Mucosa of descending colon (tissue), 3 donors: Measurements from ENCODE around the gene PDCD2L. TPM values are rescaled to one million over a fixed set of nuclear protein-coding genes. Genes with fewer than 3 reads are reported as not detected.

ENCODE experiments used
- ATAC-seq: fragments of 200-7000 bp; cut with Tn5 transposase; one replicate; pipeline ENCODE4 v1.9.1; 2020; ENCODE audit warnings: mild to moderate bottlenecking, moderate library complexity
- DNase-seq, 3 donors: peaks; one replicate each; pipeline ENCODE4 v3.0.0-alpha.2; 2020
- H3K36me3 ChIP-seq: fragments of 200-600 bp; one replicate; pipeline ENCODE4 v1.8.0; 2021; ENCODE audit warnings: low read depth, mild to moderate bottlenecking
- H3K4me1 ChIP-seq: fragments of 200-600 bp; one replicate; pipeline ENCODE4 v1.8.0; 2021; ENCODE audit warnings: low read depth, mild to moderate bottlenecking
- H3K4me3 ChIP-seq: fragments of 200-600 bp; one replicate; pipeline ENCODE4 v1.8.0; 2021; ENCODE audit warnings: mild to moderate bottlenecking
- H3K9me3 ChIP-seq: fragments of 200-600 bp; one replicate; pipeline ENCODE4 v1.8.0; 2021; ENCODE audit warnings: mild to moderate bottlenecking
- intact Hi-C, 2 donors: fragments of 100-400 bp; cut with DNase I in 1 of 2; cut with micrococcal nuclease in 1 of 2; formaldehyde crosslinking; loops; one replicate each; pipeline versions ENCODE4 v1.11.0 to v1.11.1; 2022; cut with DNase I, micrococcal nuclease
- total RNA-seq, 3 donors: library from RNA; stranded (reverse); fragmentation: NEBNext Ultra II Directional in 2 of 3; extraction: Animal tissue kit (Norgen Biotek cat#: 25700) in 2 of 3; gene quantifications; one replicate each; pipeline versions ENCODE4 v1.2.1 to v1.2.4, GENCODE V29; 2021 to 2023
- TF ChIP-seq, protein P1 (sequence below): fragments of 200-600 bp; IDR thresholded peaks from one replicate; pipeline ENCODE4 v1.8.0; 2022; ENCODE audit warnings: antibody characterized with exemption, mild to moderate bottlenecking
- donor health status: DM: no; HTN: no; CAD: no; lungs with moderate emphysema.
- donor health status: DM: no; HTN: no; CAD: no.
- donor health status: DM: no; HTN: yes; CAD: no.

PDCD2L gene
- total RNA-seq, 3 donors from 2014 or later = 6.4 to 10.5 (median 8.1) TPM

DNA sequence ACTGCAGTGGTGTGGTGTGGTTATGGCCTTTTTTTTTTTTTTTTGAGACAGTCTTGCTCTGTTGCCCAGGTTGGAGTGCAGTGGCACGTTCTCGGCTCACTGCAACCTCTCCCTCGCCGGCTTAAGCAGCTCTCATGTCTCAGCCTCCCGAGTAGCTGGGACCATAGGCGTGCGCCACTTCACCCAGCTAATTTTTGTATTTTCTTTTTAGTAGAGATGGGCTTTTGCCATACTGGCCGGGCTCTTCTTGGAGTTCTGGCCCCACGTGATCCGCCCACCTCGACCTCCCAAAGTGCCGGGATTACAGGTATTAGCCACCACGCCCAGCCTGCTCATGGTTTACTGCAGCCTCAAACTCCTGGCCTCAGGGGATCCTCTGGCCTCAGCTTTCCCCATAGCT is 7.0 kb downstream of the PDCD2L start:
- H3K9me3 ChIP-seq = no peaks in the 10 kb centered on the region
- H3K36me3 ChIP-seq = no peaks in the 10 kb centered on the region
- intact Hi-C loops = no loop called here
- DNase-seq (no peak), ATAC-seq (no peak)
- TF ChIP-seq, protein P1, sequence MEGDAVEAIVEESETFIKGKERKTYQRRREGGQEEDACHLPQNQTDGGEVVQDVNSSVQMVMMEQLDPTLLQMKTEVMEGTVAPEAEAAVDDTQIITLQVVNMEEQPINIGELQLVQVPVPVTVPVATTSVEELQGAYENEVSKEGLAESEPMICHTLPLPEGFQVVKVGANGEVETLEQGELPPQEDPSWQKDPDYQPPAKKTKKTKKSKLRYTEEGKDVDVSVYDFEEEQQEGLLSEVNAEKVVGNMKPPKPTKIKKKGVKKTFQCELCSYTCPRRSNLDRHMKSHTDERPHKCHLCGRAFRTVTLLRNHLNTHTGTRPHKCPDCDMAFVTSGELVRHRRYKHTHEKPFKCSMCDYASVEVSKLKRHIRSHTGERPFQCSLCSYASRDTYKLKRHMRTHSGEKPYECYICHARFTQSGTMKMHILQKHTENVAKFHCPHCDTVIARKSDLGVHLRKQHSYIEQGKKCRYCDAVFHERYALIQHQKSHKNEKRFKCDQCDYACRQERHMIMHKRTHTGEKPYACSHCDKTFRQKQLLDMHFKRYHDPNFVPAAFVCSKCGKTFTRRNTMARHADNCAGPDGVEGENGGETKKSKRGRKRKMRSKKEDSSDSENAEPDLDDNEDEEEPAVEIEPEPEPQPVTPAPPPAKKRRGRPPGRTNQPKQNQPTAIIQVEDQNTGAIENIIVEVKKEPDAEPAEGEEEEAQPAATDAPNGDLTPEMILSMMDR = no peak
- no peak overlapping the region for H3K4me3 ChIP-seq
- no peaks in the 10 kb centered on the region for H3K4me1 ChIP-seq

DNA sequence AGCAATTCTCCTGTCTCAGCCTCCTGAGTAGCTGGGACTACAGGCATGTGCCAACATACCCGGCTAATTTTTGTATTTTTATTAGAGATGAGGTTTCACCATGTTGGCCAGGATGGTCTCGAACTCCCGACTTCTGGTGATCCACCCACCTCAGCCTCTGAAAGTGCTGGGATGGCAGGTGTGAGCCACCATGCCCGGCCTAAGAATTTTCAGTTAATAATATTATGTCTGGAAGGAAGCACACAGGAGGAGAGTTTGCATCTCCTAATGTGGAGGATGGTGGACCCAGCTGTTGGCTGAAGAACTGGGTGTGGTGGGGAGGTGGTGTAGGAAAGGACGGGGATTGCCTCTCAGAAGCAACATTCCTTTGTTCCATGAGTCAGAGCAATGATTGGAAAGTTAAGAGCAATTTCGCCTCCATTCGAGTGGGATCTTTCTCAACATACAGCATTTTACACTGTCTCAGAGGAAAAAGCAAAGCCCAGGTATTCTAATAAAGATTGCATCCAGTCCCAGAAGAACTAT is 11.9 kb downstream of the PDCD2L start:
- intact Hi-C loops = no loop called here
- Histone ChIP-seq H3K4me3 (no peak overlapping the region), H3K4me1 (no peaks in the 10 kb centered on the region), H3K9me3 (no peaks in the 10 kb centered on the region), H3K36me3 (no peaks in the 10 kb centered on the region)
- DNase-seq (no peak), ATAC-seq (no peak)
- TF ChIP-seq, protein P1 = no peak

DNA sequence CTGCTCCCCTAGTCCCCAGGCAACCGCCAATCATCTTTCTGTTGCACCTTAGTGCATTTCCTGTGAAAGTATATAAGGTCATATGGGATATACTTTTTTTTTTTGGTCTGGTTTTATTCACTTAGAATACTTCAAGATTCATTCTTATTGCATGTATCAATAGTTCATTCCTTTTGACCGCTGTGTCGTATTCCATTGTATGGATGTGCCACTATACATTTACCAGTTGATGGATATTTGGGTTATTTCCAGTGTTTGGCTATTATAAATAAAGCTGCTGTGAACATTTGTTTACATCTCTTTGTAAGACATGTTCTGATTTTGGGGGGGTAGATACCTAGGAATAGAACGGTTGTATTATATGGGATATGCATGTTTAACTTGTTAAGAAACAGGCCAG is 14.1 kb downstream of the PDCD2L start:
- intact Hi-C loops = no loop called here
- no peak overlapping the region for H3K4me3 ChIP-seq
- ATAC-seq = no peak
- TF ChIP-seq, protein P1 = no peak
- no peaks in the 10 kb centered on the region for H3K36me3 ChIP-seq
- no peak for DNase-seq
- no peaks in the 10 kb centered on the region for H3K4me1 ChIP-seq
- no peaks in the 10 kb centered on the region for H3K9me3 ChIP-seq

DNA sequence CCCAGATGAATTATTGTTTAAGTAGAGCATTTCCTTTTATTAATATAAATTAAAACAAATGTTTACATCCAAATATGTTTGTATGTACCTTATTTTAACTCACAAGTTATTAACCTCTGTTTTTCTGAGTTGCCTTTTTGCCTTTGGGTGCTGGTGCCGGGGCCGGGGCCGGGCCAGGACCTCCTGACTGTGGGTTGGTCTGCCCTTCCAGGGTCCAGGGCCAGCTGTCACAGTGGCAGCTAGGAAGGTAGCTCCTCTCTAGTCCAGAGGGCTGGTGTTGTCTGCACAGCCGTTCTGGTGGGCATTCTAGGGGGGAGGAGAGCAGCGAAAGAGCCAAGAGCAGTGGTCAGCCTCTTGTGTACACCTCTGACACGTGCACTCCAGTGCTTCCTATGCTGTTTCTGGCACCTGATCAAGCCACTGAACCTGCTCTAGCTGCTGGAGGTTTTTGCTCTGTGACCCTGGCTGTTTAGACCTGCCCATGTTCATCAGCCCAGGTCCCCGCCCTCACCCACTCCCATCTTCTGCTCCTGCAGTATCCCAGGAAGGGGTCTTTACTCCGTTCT is 22.0 kb downstream of the PDCD2L start:
- TF ChIP-seq, protein P1 = no peak
- Histone ChIP-seq H3K9me3 (no peaks in the 10 kb centered on the region), H3K4me1 (peaks cover 17% of the 10 kb centered on the region), H3K4me3 (no peak overlapping the region), H3K36me3 (no peaks in the 10 kb centered on the region)
- no peak for DNase-seq
- no peak for ATAC-seq
- intact Hi-C loops = no loop called here

DNA sequence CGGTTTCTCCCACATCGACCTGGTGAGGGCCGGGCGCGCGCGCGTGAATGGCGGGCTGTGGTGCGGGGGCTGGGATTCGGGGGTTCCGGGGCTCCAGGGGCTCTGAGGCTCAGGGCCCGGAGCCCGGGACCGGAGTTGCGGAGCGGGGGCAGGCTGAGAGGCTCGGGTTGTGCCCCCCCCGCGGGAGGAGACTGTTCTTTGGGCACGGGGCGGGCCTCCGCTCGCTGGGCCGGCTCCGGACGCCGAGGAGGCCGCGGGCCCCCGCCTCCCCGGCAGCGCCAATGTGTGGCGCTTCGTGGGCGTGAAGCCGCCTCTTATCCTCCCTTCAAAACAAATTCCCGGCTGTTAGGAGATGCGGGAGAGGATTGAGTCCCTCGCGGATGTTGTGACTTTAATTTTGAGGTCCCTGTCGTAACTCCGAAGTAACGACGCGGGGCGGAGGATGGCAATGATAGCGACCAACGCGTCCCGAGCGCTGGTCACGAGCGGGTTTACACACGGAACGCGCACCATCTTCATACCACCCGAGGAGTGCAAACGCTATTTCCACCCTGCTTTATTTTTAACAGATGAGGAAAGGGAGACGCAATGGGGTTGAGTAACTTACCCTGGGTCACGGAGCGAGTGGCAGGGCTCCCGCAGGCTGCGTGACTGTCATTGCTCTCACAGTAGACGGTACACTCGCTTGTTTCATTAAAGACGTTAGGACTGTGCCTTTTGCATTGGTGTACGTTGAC is 24.5 kb downstream of the PDCD2L start:
- peak overlapping the region; percentile 94 for H3K4me3 ChIP-seq
- H3K36me3 ChIP-seq = no peaks in the 10 kb centered on the region
- DNase-seq (peak in 2 of 3 donors; percentile 44 to 52), ATAC-seq (peak; percentile 84)
- peaks cover 17% of the 10 kb centered on the region for H3K4me1 ChIP-seq
- TF ChIP-seq, protein P1 = no peak
- intact Hi-C loops = no loop called here
- no peaks in the 10 kb centered on the region for H3K9me3 ChIP-seq
